Left lung (tissue), 10 donors: ENCODE measurements around the gene ATP10A. TPM values are rescaled to one million over a fixed set of nuclear protein-coding genes. Genes with fewer than 3 reads are reported as not detected.
A peak's percentile ranks its signal among the peaks of the same experiment; 100 is the strongest.

ENCODE experiments used
- ATAC-seq: fragments of 200-7000 bp; cut with Tn5 transposase; one replicate; pipeline ENCODE4 v1.9.1; 2020; ENCODE audit warnings: moderate library complexity
- DNase-seq, 4 donors: peaks; one replicate each; pipeline ENCODE4 v3.0.0-alpha.2; 2013 to 2020
- H3K27ac ChIP-seq, 2 donors: fragments of 200-600 bp; sonication (generic) in 1 of 2; one replicate each; pipeline versions ENCODE4 v1.5.0 to v1.8.0; 2020 to 2021
- H3K27me3 ChIP-seq, 2 donors: fragments of 200-600 bp; sonication (generic) in 1 of 2; one replicate each; pipeline versions ENCODE4 v1.5.0 to v1.8.0; 2020 to 2021
- H3K36me3 ChIP-seq, 2 donors: fragments of 200-600 bp; sonication (generic) in 1 of 2; one replicate each; pipeline versions ENCODE4 v1.5.0 to v1.8.0; 2020 to 2021
- H3K4me1 ChIP-seq, 2 donors: fragments of 200-600 bp; one replicate each; pipeline ENCODE4 v1.8.0; 2021
- H3K4me3 ChIP-seq, 2 donors: fragments of 200-600 bp; sonication (generic) in 1 of 2; one replicate each; pipeline versions ENCODE4 v1.5.0 to v1.8.0; 2020 to 2021; ENCODE audit warnings: mild to moderate bottlenecking in 1 of 2
- H3K9me3 ChIP-seq, 2 donors: fragments of 200-600 bp; sonication (generic) in 1 of 2; one replicate each; pipeline versions ENCODE4 v1.5.0 to v1.8.0; 2020 to 2021
- CTCF ChIP-seq, 2 donors: fragments of 200-600 bp; sonication (generic) in 1 of 2; IDR thresholded peaks; one replicate each; pipeline versions ENCODE4 v1.5.0 to v1.8.0; 2021; ENCODE audit warnings: antibody characterized with exemption in 2 of 2
- intact Hi-C, 2 donors: fragments of 100-400 bp; cut with DNase I; formaldehyde crosslinking; loops; one replicate each; pipeline versions ENCODE4 v1.11.2 to v1.14.2; 2022
- polyA plus RNA-seq, 6 donors: library from polyadenylated mRNA; unstranded; fragments of 120-200 nt; gene quantifications; one replicate each; pipeline ENCODE4 v1.2.1, GENCODE V29; 2013; ENCODE audit not compliant: insufficient read length in 6 of 6
- total RNA-seq, 2 donors: library from RNA; stranded (reverse); fragmentation: NEBNext Ultra II Directional; extraction: Animal tissue kit (Norgen Biotek cat#: 25700); gene quantifications; one replicate each; pipeline ENCODE4 v1.2.1, GENCODE V29; 2021
- donor health status: DM: no; HTN: yes; CAD: no.
- donor health status: DM: no; HTN: no; CAD: no.

Gene ATP10A
- total and polyA plus RNA-seq, 8 donors: 0.70 to 46.1 (median 0.87) TPM

- DNase-seq: no peak
- no peak for ATAC-seq
- intact Hi-C loops: no loop called here
- Histone ChIP-seq H3K4me3 (no peak overlapping the region), H3K9me3 (no peaks in the 10 kb centered on the region), H3K27me3 (peaks cover 0 to 32% of the 10 kb centered on the region in 2 donors), H3K27ac (no peak overlapping the region), H3K4me1 (peaks cover 0 to 36% of the 10 kb centered on the region in 2 donors), H3K36me3 (no peaks in the 10 kb centered on the region)
- TF ChIP-seq CTCF (IDR thresholded peaks at IDR 0.05): no peak
Measured at GRCh38 chr15:25864966-25865365, 1.8 kb upstream of the ATP10A start.

- intact Hi-C loops: no loop called here
- ATAC-seq (no peak), DNase-seq (no peak)
- Histone ChIP-seq H3K36me3 (no peaks in the 10 kb centered on the region), H3K27me3 (peaks cover 0 to 35% of the 10 kb centered on the region in 2 donors), H3K27ac (no peak overlapping the region), H3K9me3 (no peaks in the 10 kb centered on the region), H3K4me3 (peak overlapping the region in 1 of 2 donors; percentile 62), H3K4me1 (peaks cover 0 to 40% of the 10 kb centered on the region in 2 donors)
- no peak for TF ChIP-seq CTCF (IDR thresholded peaks at IDR 0.05)
Measured at GRCh38 chr15:25863968-25864580, 947 bp upstream of the ATP10A start.

GRCh38 chr15:25862472-25863110 lies 536 bp downstream of the ATP10A start:
- intact Hi-C loops: no loop called here
- DNase-seq: peak in 3 of 4 donors; percentile 25 to 84 (median 43)

GRCh38 chr15:25862071-25862471 lies 1.1 kb downstream of the ATP10A start:
- TF ChIP-seq CTCF (IDR thresholded peaks at IDR 0.05): no peak
- intact Hi-C loops: no loop called here
- H3K27me3 ChIP-seq: peaks cover 0 to 37% of the 10 kb centered on the region in 2 donors
- no peaks in the 10 kb centered on the region for H3K9me3 ChIP-seq
- peak overlapping the region; percentile 62 to 76 for H3K4me3 ChIP-seq
- peak overlapping the region; percentile 64 to 78 for H3K27ac ChIP-seq
- H3K36me3 ChIP-seq: no peaks in the 10 kb centered on the region
- peaks cover 0 to 40% of the 10 kb centered on the region in 2 donors for H3K4me1 ChIP-seq
- DNase-seq (peak in 1 of 4 donors; percentile 71), ATAC-seq (peak; percentile 59)

More at GRCh38 chr15:25862472-25863110, 536 bp downstream of the ATP10A start:
- Histone ChIP-seq H3K4me3 (peak overlapping the region; percentile 62 to 76), H3K27me3 (peaks cover 0 to 37% of the 10 kb centered on the region in 2 donors), H3K27ac (peak overlapping the region; percentile 64 to 78), H3K4me1 (peaks cover 0 to 40% of the 10 kb centered on the region in 2 donors), H3K36me3 (no peaks in the 10 kb centered on the region), H3K9me3 (no peaks in the 10 kb centered on the region)
- no peak for TF ChIP-seq CTCF (IDR thresholded peaks at IDR 0.05)
- ATAC-seq: peak; percentile 77
